HL-60 (cell line): ENCODE measurements around the gene HNRNPA0.

Source experiments
- CTCF ChIP-seq: IDR thresholded peaks from one replicate; pipeline ENCODE4 v1.5.1; 2011; ENCODE audit warnings: low read length, control low read depth, inconsistent platforms; ENCODE audit not compliant: insufficient read depth
- GABPA ChIP-seq: IDR thresholded peaks from 2 replicates; pipeline ENCODE4 v1.6.1; 2012; ENCODE audit warnings: low read depth
- POLR2AphosphoS5 ChIP-seq: IDR thresholded peaks from 2 replicates; pipeline ENCODE4 v1.6.1; 2012; ENCODE audit warnings: low read depth
- REST ChIP-seq: IDR thresholded peaks from 2 replicates; pipeline ENCODE4 v1.6.1; 2012; ENCODE audit warnings: low read depth; ENCODE audit not compliant: insufficient replicate concordance
- SPI1 ChIP-seq: IDR thresholded peaks from 2 replicates; pipeline ENCODE4 v1.6.1; 2012; ENCODE audit warnings: low read depth, mild to moderate bottlenecking, borderline replicate concordance

GRCh38 chr5:137695651-137696428 lies 58.3 kb downstream of the HNRNPA0 start:
- TF ChIP-seq REST: no peak
- no peak for TF ChIP-seq CTCF
- peak; percentile 65; the same call in 1 of the 2 replicates for TF ChIP-seq SPI1
- TF ChIP-seq POLR2AphosphoS5: no peak
- no peak for TF ChIP-seq GABPA
